ENCODE results near the gene LRRC10B.

Gene LRRC10B

GRCh38 chr11:61533039-61533375 is 24.5 kb downstream of the LRRC10B start:
- in situ Hi-C loops (cut with HindIII; ENCODE audit: low pct_unique_long_range_greater_than_20kb, low sequenced_read_pairs): no loop called here

GRCh38 chr11:61533401-61533800 is 24.9 kb downstream of the LRRC10B start:
- in situ Hi-C loops (cut with HindIII; ENCODE audit: low pct_unique_long_range_greater_than_20kb, low sequenced_read_pairs): no loop called here
- no peak for TF ChIP-seq JUND (IDR thresholded peaks at IDR 0.05; ENCODE audit: low read depth)
- DNase-seq (ENCODE audit: low read depth in 1 of 2, low spot score in 1 of 2): peak in 1 of 2 experiments; percentile 66

More at GRCh38 chr11:61533039-61533375, 24.5 kb downstream of the LRRC10B start:
- no peak for DNase-seq (ENCODE audit: low read depth in 1 of 2, low spot score in 1 of 2)
- no peak for TF ChIP-seq JUND (IDR thresholded peaks at IDR 0.05; ENCODE audit: low read depth)

DNA sequence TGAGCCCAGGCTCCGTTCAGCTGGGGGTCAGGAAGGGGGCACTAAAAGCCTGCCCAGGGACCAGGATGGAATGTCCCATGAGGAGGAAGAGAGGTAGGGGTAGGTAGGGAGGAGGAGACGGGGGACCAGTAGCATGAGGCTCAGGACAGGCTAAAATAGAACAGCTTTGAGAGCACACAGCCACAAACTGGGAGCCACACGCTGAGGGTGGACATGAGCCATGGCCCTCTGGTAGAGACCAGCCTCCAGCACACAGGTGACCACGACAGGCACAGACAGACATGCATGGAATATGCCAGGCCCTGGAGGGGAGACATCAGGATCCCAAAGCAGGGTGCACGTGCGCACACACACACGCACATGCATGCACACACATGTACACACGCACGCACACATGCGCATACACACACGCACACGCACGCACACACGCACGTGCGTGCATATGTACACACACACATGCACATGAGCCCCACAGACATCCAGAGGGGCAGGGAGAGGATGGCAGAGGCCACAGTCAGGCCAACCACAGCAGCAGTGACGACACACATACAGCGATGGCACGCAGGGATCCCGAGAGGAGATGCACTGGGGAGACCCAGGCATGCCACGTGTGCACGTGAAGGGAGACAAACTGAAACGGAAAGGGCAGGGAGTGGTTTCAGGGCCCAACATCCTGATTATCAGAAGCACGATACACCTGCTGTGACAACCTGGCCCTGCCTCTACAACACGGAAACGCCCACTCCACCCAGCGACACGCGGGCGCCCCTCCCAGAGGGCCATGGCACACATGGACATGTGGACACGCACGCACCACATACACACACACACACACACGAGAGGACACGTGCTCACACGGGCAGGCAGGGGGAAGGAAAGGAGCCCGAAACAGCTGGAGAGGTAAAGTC is 25.7 kb downstream of the LRRC10B start:
- TF ChIP-seq JUND (IDR thresholded peaks at IDR 0.05; ENCODE audit: low read depth): no peak
- in situ Hi-C loops (cut with HindIII; ENCODE audit: low pct_unique_long_range_greater_than_20kb, low sequenced_read_pairs): no loop called here
- no peak for DNase-seq (ENCODE audit: low read depth in 1 of 2, low spot score in 1 of 2)

GRCh38 chr11:61534933-61535839 is 26.6 kb downstream of the LRRC10B start:
- in situ Hi-C loops (cut with HindIII; ENCODE audit: low pct_unique_long_range_greater_than_20kb, low sequenced_read_pairs): no loop called here

GRCh38 chr11:61535998-61536675 is 27.6 kb downstream of the LRRC10B start:
- in situ Hi-C loops (cut with HindIII; ENCODE audit: low pct_unique_long_range_greater_than_20kb, low sequenced_read_pairs): no loop called here
- no peak for DNase-seq (ENCODE audit: low read depth in 1 of 2, low spot score in 1 of 2)
- TF ChIP-seq JUND (IDR thresholded peaks at IDR 0.05; ENCODE audit: low read depth): no peak

More at GRCh38 chr11:61534933-61535839, 26.6 kb downstream of the LRRC10B start:
- no peak for TF ChIP-seq JUND (IDR thresholded peaks at IDR 0.05; ENCODE audit: low read depth)
- DNase-seq (ENCODE audit: low read depth in 1 of 2, low spot score in 1 of 2): no peak

- TF ChIP-seq JUND (IDR thresholded peaks at IDR 0.05; ENCODE audit: low read depth): no peak
- peak in 1 of 2 experiments; percentile 37 for DNase-seq (ENCODE audit: low read depth in 1 of 2, low spot score in 1 of 2)
- in situ Hi-C loops (cut with HindIII; ENCODE audit: low pct_unique_long_range_greater_than_20kb, low sequenced_read_pairs): no loop called here
These were observed 28.2 kb downstream of the LRRC10B start for GRCh38 chr11:61536676-61537270.

- in situ Hi-C loops (cut with HindIII; ENCODE audit: low pct_unique_long_range_greater_than_20kb, low sequenced_read_pairs): no loop called here
These were observed 28.8 kb downstream of the LRRC10B start for GRCh38 chr11:61537326-61537725.

GRCh38 chr11:61538636-61538961 is 30.1 kb downstream of the LRRC10B start:
- in situ Hi-C loops (cut with HindIII; ENCODE audit: low pct_unique_long_range_greater_than_20kb, low sequenced_read_pairs): no loop called here
- no peak for DNase-seq (ENCODE audit: low read depth in 1 of 2, low spot score in 1 of 2)
- TF ChIP-seq JUND (IDR thresholded peaks at IDR 0.05; ENCODE audit: low read depth): no peak

More at GRCh38 chr11:61537326-61537725, 28.8 kb downstream of the LRRC10B start:
- DNase-seq (ENCODE audit: low read depth in 1 of 2, low spot score in 1 of 2): no peak
- TF ChIP-seq JUND (IDR thresholded peaks at IDR 0.05; ENCODE audit: low read depth): no peak

DNA sequence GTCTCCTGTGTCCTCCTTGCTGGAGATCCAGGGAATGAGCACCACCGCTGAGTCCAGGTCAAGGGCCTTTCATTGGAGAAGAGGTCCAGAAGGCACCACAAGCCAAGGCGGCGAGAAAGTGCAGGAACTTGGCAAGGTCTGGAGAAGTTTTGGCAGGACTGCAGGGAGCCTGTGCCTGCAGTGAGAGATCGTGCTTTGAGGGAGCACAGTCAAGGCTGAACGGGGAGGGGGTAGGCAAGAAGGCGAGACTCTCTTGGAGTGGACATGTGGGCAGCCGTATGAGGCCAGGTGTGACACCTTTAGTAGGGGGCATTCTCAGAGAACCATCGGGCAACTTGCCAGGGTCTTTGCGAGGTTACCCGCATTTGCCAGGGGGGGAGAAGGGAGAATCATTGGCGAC is 30.5 kb downstream of the LRRC10B start:
- no peak for TF ChIP-seq JUND (IDR thresholded peaks at IDR 0.05; ENCODE audit: low read depth)
- no peak for DNase-seq (ENCODE audit: low read depth in 1 of 2, low spot score in 1 of 2)
- in situ Hi-C loops (cut with HindIII; ENCODE audit: low pct_unique_long_range_greater_than_20kb, low sequenced_read_pairs): no loop called here

GRCh38 chr11:61539831-61540357 is 31.3 kb downstream of the LRRC10B start:
- no peak for DNase-seq (ENCODE audit: low read depth in 1 of 2, low spot score in 1 of 2)
- no peak for TF ChIP-seq JUND (IDR thresholded peaks at IDR 0.05; ENCODE audit: low read depth)
- in situ Hi-C loops (cut with HindIII; ENCODE audit: low pct_unique_long_range_greater_than_20kb, low sequenced_read_pairs): no loop called here

GRCh38 chr11:61540528-61540927 is 32.0 kb downstream of the LRRC10B start:
- TF ChIP-seq JUND (IDR thresholded peaks at IDR 0.05; ENCODE audit: low read depth): no peak
- no peak for DNase-seq (ENCODE audit: low read depth in 1 of 2, low spot score in 1 of 2)
- in situ Hi-C loops (cut with HindIII; ENCODE audit: low pct_unique_long_range_greater_than_20kb, low sequenced_read_pairs): no loop called here

GRCh38 chr11:61541598-61541997 is 33.0 kb downstream of the LRRC10B start:
- DNase-seq (ENCODE audit: low read depth in 1 of 2, low spot score in 1 of 2): peak; percentile 81 to 89
- no peak for TF ChIP-seq JUND (IDR thresholded peaks at IDR 0.05; ENCODE audit: low read depth)
- in situ Hi-C loops (cut with HindIII; ENCODE audit: low pct_unique_long_range_greater_than_20kb, low sequenced_read_pairs): no loop called here
